BLaER1 (cell line): ENCODE measurements around the gene PBRM1.

Experiments used
- H3K27ac ChIP-seq: shearing (Covaris generic); formaldehyde crosslinking; 2 replicates; pipeline ENCODE4 v1.8.1; 2022
- H3K27me3 ChIP-seq: shearing (Covaris generic); formaldehyde crosslinking; 2 replicates; pipeline ENCODE4 v1.8.1; 2022
- H3K36me3 ChIP-seq: shearing (Covaris generic); formaldehyde crosslinking; 2 replicates; pipeline ENCODE4 v1.8.1; 2022
- H3K4me1 ChIP-seq: shearing (Covaris generic); formaldehyde crosslinking; 2 replicates; pipeline ENCODE4 v1.8.1; 2022
- H3K4me2 ChIP-seq: shearing (Covaris generic); formaldehyde crosslinking; 2 replicates; pipeline ENCODE4 v1.8.1; 2022
- H3K4me3 ChIP-seq: shearing (Covaris generic); formaldehyde crosslinking; 2 replicates; pipeline ENCODE4 v1.8.1; 2022
- H3K9ac ChIP-seq: shearing (Covaris generic); formaldehyde crosslinking; 2 replicates; pipeline ENCODE4 v1.8.1; 2022
- H3K9me3 ChIP-seq: shearing (Covaris generic); formaldehyde crosslinking; 2 replicates; pipeline ENCODE4 v1.8.1; 2022
- H4K20me1 ChIP-seq: shearing (Covaris generic); formaldehyde crosslinking; 2 replicates; pipeline ENCODE4 v1.8.1; 2022
- Cebpa-rat ChIP-seq: shearing (Covaris generic); IDR thresholded peaks from 2 replicates; pipeline ENCODE4 v1.8.1; 2022

PBRM1 gene

GRCh38 chr3:52693071-52693470 lies 7.4 kb upstream of the PBRM1 start:
- H3K27ac ChIP-seq, result no peak overlapping the region
- no peak overlapping the region for H3K9ac ChIP-seq
- no peaks in the 10 kb centered on the region for H3K27me3 ChIP-seq
- peaks cover 98% of the 10 kb centered on the region for H3K36me3 ChIP-seq
- H3K4me2 ChIP-seq, result no peak overlapping the region
- peaks cover 98% of the 10 kb centered on the region for H4K20me1 ChIP-seq
- peaks cover 12% of the 10 kb centered on the region for H3K4me1 ChIP-seq
- H3K4me3 ChIP-seq, result no peak overlapping the region
- H3K9me3 ChIP-seq, result no peaks in the 10 kb centered on the region
- no peak for TF ChIP-seq Cebpa-rat

DNA sequence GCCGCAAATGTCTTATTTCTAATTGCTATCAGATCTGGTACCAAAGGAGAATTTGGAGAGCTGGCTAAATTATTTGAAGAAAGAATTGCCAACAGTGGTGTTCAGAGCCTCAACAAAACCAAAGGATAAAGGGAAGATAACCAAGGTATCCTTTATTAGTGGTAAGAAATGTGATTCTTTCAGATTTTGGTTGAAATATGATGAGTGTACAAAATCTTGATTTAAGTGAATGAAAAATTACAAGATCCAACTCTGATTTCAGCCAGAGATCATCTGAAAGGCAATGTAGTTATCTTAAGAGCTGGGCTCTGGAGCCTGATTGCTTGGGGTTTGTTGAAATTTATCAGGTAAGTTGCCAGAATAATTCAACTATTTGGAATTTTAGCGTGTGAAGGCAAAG lies 4.8 kb upstream of the PBRM1 start:
- peaks cover 90% of the 10 kb centered on the region for H4K20me1 ChIP-seq
- H3K4me3 ChIP-seq, result no peak overlapping the region
- H3K9ac ChIP-seq, result no peak overlapping the region
- TF ChIP-seq Cebpa-rat, result no peak
- peaks cover 22% of the 10 kb centered on the region for H3K4me1 ChIP-seq
- no peaks in the 10 kb centered on the region for H3K27me3 ChIP-seq
- no peak overlapping the region for H3K4me2 ChIP-seq
- no peak overlapping the region for H3K27ac ChIP-seq
- H3K9me3 ChIP-seq, result no peaks in the 10 kb centered on the region
- H3K36me3 ChIP-seq, result peaks cover 84% of the 10 kb centered on the region

- Histone ChIP-seq H3K36me3 (peaks cover 71% of the 10 kb centered on the region), H3K27me3 (no peaks in the 10 kb centered on the region), H3K4me1 (peaks cover 29% of the 10 kb centered on the region), H3K9ac (no peak overlapping the region), H3K4me3 (no peak overlapping the region), H3K9me3 (no peaks in the 10 kb centered on the region), H4K20me1 (peaks cover 77% of the 10 kb centered on the region), H3K27ac (no peak overlapping the region), H3K4me2 (no peak overlapping the region)
- no peak for TF ChIP-seq Cebpa-rat
Observed at GRCh38 chr3:52689151-52689550, 3.4 kb upstream of the PBRM1 start.

DNA sequence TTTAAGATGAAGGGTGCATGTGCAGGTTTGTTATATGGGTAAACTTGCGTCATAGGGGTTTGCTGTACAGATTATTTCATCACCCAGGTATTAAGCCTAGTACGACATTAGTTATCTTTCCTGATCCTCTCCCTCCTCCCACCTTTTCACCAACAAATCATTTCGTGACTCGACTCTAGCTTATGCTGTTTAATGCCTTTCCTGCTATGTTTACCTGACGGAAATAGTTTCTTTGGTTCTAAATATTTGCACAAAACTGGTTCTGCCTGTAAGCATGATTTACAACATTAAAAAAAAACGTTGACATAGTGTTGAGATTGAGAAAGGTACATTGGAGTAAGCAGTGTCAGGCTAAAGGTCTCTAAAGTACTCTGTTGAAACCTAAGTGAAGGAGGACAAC lies 2.6 kb upstream of the PBRM1 start:
- TF ChIP-seq Cebpa-rat, result no peak
- Histone ChIP-seq H3K9ac (no peak overlapping the region; the same call in 1 of the 2 replicates), H3K27ac (no peak overlapping the region; the same call in 1 of the 2 replicates)

GRCh38 chr3:52685285-52685708 lies 416 bp downstream of the PBRM1 start:
- no peak for TF ChIP-seq Cebpa-rat
- peak overlapping the region; percentile 73 for H3K4me2 ChIP-seq
- H4K20me1 ChIP-seq, result peaks cover 77% of the 10 kb centered on the region
- no peaks in the 10 kb centered on the region for H3K27me3 ChIP-seq
- H3K36me3 ChIP-seq, result peaks cover 55% of the 10 kb centered on the region
- peak overlapping the region; percentile 97 for H3K9ac ChIP-seq
- H3K4me1 ChIP-seq, result peaks cover 55% of the 10 kb centered on the region
- peak overlapping the region; percentile 86 for H3K4me3 ChIP-seq
- no peaks in the 10 kb centered on the region for H3K9me3 ChIP-seq
- peak overlapping the region; percentile 94 for H3K27ac ChIP-seq

More for the DNA sequence above, 2.6 kb upstream of the PBRM1 start:
- H3K9me3 ChIP-seq, result no peaks in the 10 kb centered on the region
- H3K36me3 ChIP-seq, result peaks cover 63% of the 10 kb centered on the region
- H4K20me1 ChIP-seq, result peaks cover 77% of the 10 kb centered on the region
- H3K27me3 ChIP-seq, result no peaks in the 10 kb centered on the region
- H3K4me1 ChIP-seq, result peaks cover 38% of the 10 kb centered on the region
- H3K4me2 ChIP-seq, result peak overlapping the region; percentile 82; the same call in 1 of the 2 replicates
- no peak overlapping the region for H3K4me3 ChIP-seq

- Histone ChIP-seq H3K9ac (no peak overlapping the region; the same call in 1 of the 2 replicates), H3K27me3 (no peaks in the 10 kb centered on the region), H3K4me3 (peak overlapping the region; percentile 86; the same call in 1 of the 2 replicates), H3K4me1 (peaks cover 55% of the 10 kb centered on the region), H3K4me2 (peak overlapping the region; percentile 73), H4K20me1 (peaks cover 77% of the 10 kb centered on the region), H3K36me3 (peaks cover 55% of the 10 kb centered on the region), H3K27ac (no peak overlapping the region), H3K9me3 (no peaks in the 10 kb centered on the region)
- TF ChIP-seq Cebpa-rat, result no peak
Observed at GRCh38 chr3:52684184-52684583, 1.5 kb downstream of the PBRM1 start.

DNA sequence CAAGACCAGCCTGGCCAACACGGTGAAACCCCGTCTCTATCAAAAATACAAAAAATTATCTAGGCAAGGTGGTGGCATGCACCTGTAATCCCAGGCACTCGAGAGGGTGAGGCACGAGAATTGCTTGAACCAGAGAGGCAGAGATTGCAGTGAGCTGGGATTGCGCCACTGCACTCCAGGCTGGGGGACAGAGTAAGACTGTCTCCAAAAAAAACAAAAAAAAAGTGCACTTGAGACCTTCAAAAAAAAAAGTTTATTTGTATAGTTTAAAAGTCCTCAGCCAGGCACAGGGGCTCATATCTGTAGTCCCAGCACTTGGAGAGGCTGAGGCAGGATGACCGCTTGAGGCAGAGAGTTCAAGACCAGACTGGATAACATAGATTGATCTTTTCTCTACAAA lies 2.1 kb downstream of the PBRM1 start:
- Histone ChIP-seq H3K4me3 (no peak overlapping the region), H3K36me3 (peaks cover 55% of the 10 kb centered on the region), H3K27me3 (no peaks in the 10 kb centered on the region), H3K4me2 (peak overlapping the region; percentile 73), H3K9me3 (no peaks in the 10 kb centered on the region), H3K9ac (no peak overlapping the region), H4K20me1 (peaks cover 77% of the 10 kb centered on the region), H3K27ac (no peak overlapping the region), H3K4me1 (peaks cover 53% of the 10 kb centered on the region)
- TF ChIP-seq Cebpa-rat, result no peak

DNA sequence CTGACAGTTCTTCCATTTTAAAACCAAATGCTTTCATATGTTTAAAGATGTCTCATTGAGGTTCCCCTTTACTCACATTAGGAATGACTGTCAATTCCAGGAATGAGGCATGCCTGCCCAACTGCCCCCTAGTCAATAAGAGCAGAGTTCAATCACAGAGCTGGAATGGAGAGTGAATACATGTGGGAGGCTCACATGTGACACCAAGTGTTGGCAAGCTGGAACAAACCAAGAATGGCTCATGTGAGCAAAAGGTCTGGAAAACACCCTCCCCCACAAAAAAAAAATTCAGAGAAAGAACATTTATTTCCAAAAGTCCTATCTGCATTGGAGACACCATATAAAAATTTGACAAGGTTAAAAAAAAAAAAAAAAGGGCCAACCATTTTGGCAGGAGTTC lies 3.7 kb downstream of the PBRM1 start:
- Histone ChIP-seq H3K4me1 (peaks cover 37% of the 10 kb centered on the region), H3K27ac (no peak overlapping the region), H4K20me1 (peaks cover 67% of the 10 kb centered on the region), H3K27me3 (no peaks in the 10 kb centered on the region), H3K9me3 (no peaks in the 10 kb centered on the region), H3K4me2 (no peak overlapping the region), H3K9ac (no peak overlapping the region), H3K4me3 (no peak overlapping the region), H3K36me3 (peaks cover 55% of the 10 kb centered on the region)
- TF ChIP-seq Cebpa-rat, result no peak

DNA sequence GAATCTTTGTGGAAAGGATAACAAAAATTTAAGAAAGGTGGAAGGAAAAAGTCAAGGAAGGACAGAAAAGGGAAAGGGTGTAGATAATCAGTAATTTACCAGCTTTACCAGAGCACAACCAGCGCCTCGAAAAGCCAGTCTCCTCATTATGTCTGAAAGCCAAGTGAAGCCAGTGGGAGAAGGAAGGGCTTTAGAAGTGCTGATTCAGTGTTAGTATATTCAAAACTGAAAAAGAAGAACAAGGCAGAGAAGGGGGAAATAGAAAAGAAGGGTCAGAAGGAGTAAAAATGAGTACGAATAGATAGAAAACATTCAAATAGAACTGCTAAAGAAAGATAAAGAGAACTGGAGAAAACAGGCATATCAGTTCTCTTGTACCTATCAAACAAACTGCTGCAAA lies 4.1 kb downstream of the PBRM1 start:
- Histone ChIP-seq H3K4me1 (peaks cover 33% of the 10 kb centered on the region), H3K27ac (no peak overlapping the region), H3K36me3 (peaks cover 58% of the 10 kb centered on the region), H3K9me3 (no peaks in the 10 kb centered on the region), H3K4me3 (no peak overlapping the region), H3K4me2 (no peak overlapping the region), H3K27me3 (no peaks in the 10 kb centered on the region), H4K20me1 (peaks cover 65% of the 10 kb centered on the region), H3K9ac (0 out of 2 replicates have a peak overlapping the region, but pooled peaks have one; percentile 27)
- TF ChIP-seq Cebpa-rat, result no peak

GRCh38 chr3:52679811-52680210 lies 5.9 kb downstream of the PBRM1 start:
- Histone ChIP-seq H3K4me2 (no peak overlapping the region), H4K20me1 (peaks cover 79% of the 10 kb centered on the region), H3K9ac (no peak overlapping the region), H3K4me3 (no peak overlapping the region), H3K9me3 (no peaks in the 10 kb centered on the region), H3K27me3 (no peaks in the 10 kb centered on the region), H3K27ac (no peak overlapping the region), H3K4me1 (peaks cover 32% of the 10 kb centered on the region), H3K36me3 (peaks cover 74% of the 10 kb centered on the region)
- no peak for TF ChIP-seq Cebpa-rat

- peaks cover 79% of the 10 kb centered on the region for H3K36me3 ChIP-seq
- TF ChIP-seq Cebpa-rat, result no peak
- H3K27me3 ChIP-seq, result no peaks in the 10 kb centered on the region
- no peak overlapping the region for H3K9ac ChIP-seq
- H3K4me1 ChIP-seq, result peaks cover 26% of the 10 kb centered on the region
- H3K9me3 ChIP-seq, result no peaks in the 10 kb centered on the region
- H3K4me2 ChIP-seq, result no peak overlapping the region
- H4K20me1 ChIP-seq, result peaks cover 85% of the 10 kb centered on the region
- no peak overlapping the region for H3K27ac ChIP-seq
- no peak overlapping the region for H3K4me3 ChIP-seq
Observed at GRCh38 chr3:52679199-52679538, 6.5 kb downstream of the PBRM1 start.
